NT2/D1 (cell line): ENCODE measurements around the gene CDK5RAP2.

ENCODE experiments used
- SUZ12 ChIP-seq: IDR thresholded peaks from 2 replicates; pipeline ENCODE4 v1.6.1; 2011; ENCODE audit not compliant: insufficient read length, insufficient read depth; ENCODE audit errors: extremely low read depth
- YY1 ChIP-seq: IDR thresholded peaks from 2 replicates; pipeline ENCODE4 v1.6.1; 2011; ENCODE audit not compliant: insufficient read length, insufficient read depth
- ZNF274 ChIP-seq: IDR thresholded peaks from 2 replicates; pipeline ENCODE4 v1.6.1; 2011; ENCODE audit warnings: mild to moderate bottlenecking, low read depth, low read length

- TF ChIP-seq YY1, result no peak
- TF ChIP-seq ZNF274, result no peak
- no peak for TF ChIP-seq SUZ12
Observed at GRCh38 chr9:120348951-120349429, 231.0 kb downstream of the CDK5RAP2 start.
